GM19099 (cell line): ENCODE data around the gene ZNF638.

Source experiments
- POLR2A ChIP-seq: IDR thresholded peaks from 3 replicates; pipeline ENCODE4 v1.6.1; 2011; ENCODE audit warnings: low read depth; ENCODE audit not compliant: insufficient read length; ENCODE audit errors: extremely low read depth

Gene ZNF638

DNA sequence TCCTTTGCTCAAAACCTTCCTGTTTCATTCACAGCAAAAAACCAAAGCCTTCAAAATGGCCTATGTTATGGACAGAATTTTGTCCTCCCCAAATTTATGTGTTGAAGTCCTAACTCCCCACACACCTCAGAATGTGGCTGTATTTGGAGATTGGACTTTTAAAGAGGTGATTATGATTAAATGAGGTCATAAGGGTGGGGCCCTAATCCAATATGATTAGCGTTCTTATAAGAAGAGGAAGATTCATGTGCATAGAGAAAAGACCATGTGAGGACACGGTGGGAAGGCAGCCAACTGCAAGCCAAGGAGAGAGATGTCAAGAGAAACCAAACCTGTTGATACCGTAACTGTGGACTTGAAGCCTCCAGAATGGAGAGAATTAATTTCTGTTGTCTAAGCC lies 4.6 kb upstream of the ZNF638 start:
- TF ChIP-seq POLR2A: no peak

DNA sequence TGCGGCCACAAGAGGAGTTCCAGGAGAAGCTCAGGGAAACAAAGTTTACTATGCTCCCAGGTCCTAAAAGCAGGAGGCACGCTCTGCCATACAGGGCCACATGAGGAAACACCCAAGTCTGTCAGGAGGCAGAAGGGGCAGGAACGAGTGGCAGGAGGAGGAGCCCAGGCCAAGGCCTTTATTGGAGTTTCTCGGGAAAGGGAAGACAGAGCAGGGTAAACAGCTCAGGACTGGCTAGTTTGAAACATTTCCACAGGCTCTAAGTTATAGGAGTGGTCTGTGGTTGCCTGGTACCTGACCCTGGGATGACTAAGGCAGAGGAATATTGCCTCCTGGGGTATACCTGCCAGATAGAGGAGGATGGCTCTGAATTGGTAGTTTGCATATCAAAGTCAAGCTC lies 3.7 kb upstream of the ZNF638 start:
- no peak for TF ChIP-seq POLR2A

DNA sequence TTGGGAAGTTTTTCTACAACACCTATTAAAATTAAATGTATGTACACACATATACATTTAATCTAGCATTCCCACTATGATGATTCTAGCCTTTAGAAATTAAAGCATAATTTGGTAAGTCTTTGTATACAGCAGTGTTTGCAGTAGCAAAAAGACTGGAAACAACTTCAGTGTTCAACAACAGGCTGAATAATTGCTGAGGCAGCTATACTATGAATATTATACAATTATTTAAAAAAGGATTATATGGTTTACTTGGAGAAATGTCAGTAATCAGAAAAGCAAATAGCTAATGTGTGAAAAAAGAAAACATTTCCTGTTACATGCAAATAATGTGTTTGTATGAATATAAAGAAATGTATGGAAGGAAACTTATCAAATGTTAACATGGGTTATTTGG lies 1.4 kb upstream of the ZNF638 start:
- no peak for TF ChIP-seq POLR2A

DNA sequence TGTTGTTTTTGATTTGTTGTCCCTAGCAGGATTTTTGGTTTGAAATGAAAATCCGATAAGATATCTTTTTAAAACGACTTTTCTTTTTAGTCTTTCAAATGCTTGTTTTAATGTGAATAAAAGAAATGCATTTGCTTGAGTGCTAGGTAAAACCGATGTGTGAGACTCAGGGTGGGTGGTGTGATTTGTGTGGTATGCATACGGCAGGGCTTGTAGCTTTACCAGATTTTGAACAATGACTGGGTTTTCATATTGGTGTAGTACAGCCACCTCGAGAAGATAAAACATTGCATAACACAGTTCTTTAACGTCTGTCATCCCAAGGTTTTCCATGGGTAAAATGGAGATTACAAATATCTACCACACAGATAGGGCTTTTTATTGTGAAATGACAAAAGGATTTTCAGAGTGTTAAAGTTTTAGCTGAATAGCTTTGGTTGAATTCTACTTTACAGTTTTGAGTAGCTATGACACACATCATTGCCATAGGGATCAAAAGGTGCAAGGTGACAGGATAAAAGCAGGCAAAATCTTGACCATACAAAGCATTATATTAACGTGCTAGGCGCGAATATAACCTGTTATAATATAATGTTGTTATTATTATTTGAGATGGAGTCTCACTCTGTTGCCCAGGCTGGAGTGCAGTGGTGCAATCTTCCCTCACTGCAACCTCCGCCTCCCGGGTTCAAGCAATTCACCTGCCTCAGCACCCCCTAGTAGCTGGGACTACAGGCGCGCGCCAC lies 824 bp upstream of the ZNF638 start:
- TF ChIP-seq POLR2A: no peak

DNA sequence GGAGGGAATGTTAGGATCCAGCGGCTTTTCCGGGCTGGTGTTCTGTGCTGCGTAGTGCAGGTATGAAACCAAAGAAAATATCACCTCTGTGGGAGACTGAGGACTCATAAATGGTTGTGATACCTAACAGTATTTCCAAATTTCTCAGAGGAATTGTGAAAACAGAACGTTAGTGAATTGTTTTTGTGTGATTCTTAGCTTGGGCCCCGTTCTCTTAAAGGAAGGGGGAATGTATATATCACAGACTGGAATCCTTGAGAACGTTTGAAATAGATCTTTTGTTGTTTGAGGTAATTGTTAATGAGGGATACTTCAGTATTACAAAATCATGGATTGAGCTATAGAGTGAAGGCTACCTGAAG lies 834 bp downstream of the ZNF638 start:
- no peak for TF ChIP-seq POLR2A

GRCh38 chr2:71333619-71334018 lies 2.0 kb downstream of the ZNF638 start:
- no peak for TF ChIP-seq POLR2A

DNA sequence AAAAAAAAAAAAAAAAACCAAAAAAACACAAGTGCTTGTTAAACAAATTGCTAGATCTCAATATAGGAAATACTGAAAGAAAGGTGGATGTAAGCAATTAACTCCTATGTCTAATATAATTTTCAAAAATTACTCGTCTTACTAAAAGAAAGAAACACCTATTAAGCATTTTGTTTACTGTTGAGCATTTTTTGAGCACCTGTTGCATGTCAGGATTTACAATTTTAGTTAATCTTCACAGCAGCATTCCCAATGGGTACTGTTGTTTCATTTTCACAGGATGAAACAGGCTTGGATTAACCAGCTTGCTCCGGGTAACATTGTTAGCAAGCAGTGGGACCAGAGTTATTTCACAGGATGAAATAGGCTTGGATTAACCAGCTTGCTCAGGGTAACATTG lies 4.8 kb downstream of the ZNF638 start:
- no peak for TF ChIP-seq POLR2A

- no peak for TF ChIP-seq POLR2A
Measured at GRCh38 chr2:71336802-71337201, 5.2 kb downstream of the ZNF638 start.

- TF ChIP-seq POLR2A: no peak
Measured at GRCh38 chr2:71337776-71338175, 6.2 kb downstream of the ZNF638 start.

- TF ChIP-seq POLR2A: no peak
Measured at GRCh38 chr2:71339685-71340084, 8.1 kb downstream of the ZNF638 start.

- no peak for TF ChIP-seq POLR2A
Measured at GRCh38 chr2:71340176-71340575, 8.6 kb downstream of the ZNF638 start.

DNA sequence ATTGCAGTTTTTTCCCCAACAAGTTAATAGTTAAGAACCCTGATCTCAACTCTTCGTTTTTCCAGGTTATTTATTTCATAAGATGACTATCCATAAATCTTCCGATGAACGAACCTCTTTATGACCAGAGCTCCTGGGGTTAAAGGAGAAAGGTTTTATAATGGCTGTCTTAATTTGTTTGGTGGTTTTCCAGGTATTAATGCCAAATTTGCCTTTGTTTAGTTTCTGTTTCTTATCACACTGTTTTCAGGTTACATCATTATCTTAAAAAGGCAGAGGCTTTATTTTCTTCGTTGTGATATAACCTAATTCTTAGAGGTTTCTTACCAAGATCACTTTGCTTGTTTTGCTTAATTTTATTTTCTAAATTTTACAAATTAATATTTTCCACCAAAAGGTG lies 10.1 kb downstream of the ZNF638 start:
- no peak for TF ChIP-seq POLR2A

- no peak for TF ChIP-seq POLR2A
Measured at GRCh38 chr2:71346065-71346464, 14.5 kb downstream of the ZNF638 start.

- TF ChIP-seq POLR2A: no peak
Measured at GRCh38 chr2:71347517-71347916, 15.9 kb downstream of the ZNF638 start.

DNA sequence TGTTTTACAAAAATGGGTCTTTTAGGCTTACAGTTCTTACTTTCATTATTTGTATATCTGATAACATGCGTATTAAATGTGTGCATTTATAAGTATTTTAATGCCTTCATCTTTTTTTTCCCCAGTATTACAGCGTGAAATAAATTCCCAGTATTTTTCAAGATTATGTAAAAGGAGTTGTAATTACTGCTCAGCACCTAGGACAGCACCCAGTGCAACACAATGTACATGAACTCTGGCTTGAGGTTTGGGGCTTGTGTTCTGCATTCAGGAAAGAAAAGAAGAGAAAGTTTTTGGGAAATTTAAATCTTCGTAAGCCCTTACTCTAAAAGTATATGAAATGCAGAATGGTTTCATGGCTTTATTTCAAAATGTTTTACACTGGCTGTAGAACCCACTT lies 16.7 kb downstream of the ZNF638 start:
- no peak for TF ChIP-seq POLR2A

GRCh38 chr2:71353248-71353647 lies 21.7 kb downstream of the ZNF638 start:
- no peak for TF ChIP-seq POLR2A

- no peak for TF ChIP-seq POLR2A
Measured at GRCh38 chr2:71358931-71359671, 27.5 kb downstream of the ZNF638 start.

GRCh38 chr2:71360434-71360975 lies 28.9 kb downstream of the ZNF638 start:
- no peak for TF ChIP-seq POLR2A
